HepG2 (cell line): ENCODE results near the gene DNAJC1. TPM values are rescaled to one million over a fixed set of nuclear protein-coding genes. Genes with fewer than 3 reads are reported as not detected.

Source experiments
- CREBL2 ChIP-seq: sonication (generic); formaldehyde crosslinking; IDR thresholded peaks from 2 replicates; pipeline ENCODE4 v1.8.1; 2023; ENCODE audit warnings: missing genetic modification reagents, mild to moderate bottlenecking, borderline replicate concordance
- KLF13 ChIP-seq: sonication (generic); formaldehyde crosslinking; IDR thresholded peaks from 2 replicates; pipeline ENCODE4 v1.4.0; 2020; ENCODE audit warnings: mild to moderate bottlenecking, missing genetic modification reagents
- MED1 ChIP-seq: sonication (generic); formaldehyde crosslinking; IDR thresholded peaks from 2 replicates; pipeline ENCODE4 v1.4.0; 2020; ENCODE audit warnings: missing genetic modification reagents
- MED8 ChIP-seq: sonication (generic); formaldehyde crosslinking; IDR thresholded peaks from 2 replicates; pipeline ENCODE4 v1.8.1; 2023; ENCODE audit warnings: mild to moderate bottlenecking, missing genetic modification reagents; ENCODE audit not compliant: insufficient replicate concordance
- MXD3 ChIP-seq: IDR thresholded peaks from 2 replicates; pipeline ENCODE4 v1.6.1; 2016; ENCODE audit warnings: mild to moderate bottlenecking, missing biosample characterization, missing genetic modification reagents
- NFKB2 ChIP-seq: sonication (generic); formaldehyde crosslinking; IDR thresholded peaks from 2 replicates; pipeline ENCODE4 v1.4.0; 2020; ENCODE audit warnings: missing genetic modification reagents, borderline replicate concordance
- NPAS2 ChIP-seq: sonication (generic); formaldehyde crosslinking; IDR thresholded peaks from 2 replicates; pipeline ENCODE4 v1.8.0; 2022; ENCODE audit warnings: mild to moderate bottlenecking, missing genetic modification reagents, borderline replicate concordance
- PCBP2 ChIP-seq: fragments of 200-400 bp; formaldehyde crosslinking; optimal IDR thresholded peaks from 2 replicates; pipeline ENCODE3; 2018; ENCODE audit warnings: low read length, low read depth; ENCODE audit not compliant: poor library complexity, severe bottlenecking
- POGZ ChIP-seq: sonication (generic); formaldehyde crosslinking; IDR thresholded peaks from 2 replicates; pipeline ENCODE4 v1.4.0; 2020; ENCODE audit warnings: mild to moderate bottlenecking, missing genetic modification reagents
- SAFB2 ChIP-seq: sonication (generic); formaldehyde crosslinking; IDR thresholded peaks from 2 replicates; pipeline ENCODE4 v1.5.1; 2020; ENCODE audit warnings: missing genetic modification reagents, low read depth, mild to moderate bottlenecking, borderline replicate concordance
- TAF1 ChIP-seq: sonication (generic); formaldehyde crosslinking; IDR thresholded peaks from 2 replicates; pipeline ENCODE4 v1.4.0; 2020; ENCODE audit warnings: missing genetic modification reagents
- TARDBP ChIP-seq: sonication (generic); formaldehyde crosslinking; IDR thresholded peaks from 2 replicates; pipeline ENCODE4 v1.8.0; 2022; ENCODE audit warnings: mild to moderate bottlenecking, missing genetic modification reagents
- TSC22D2 ChIP-seq: sonication (generic); formaldehyde crosslinking; IDR thresholded peaks from 2 replicates; pipeline ENCODE4 v1.5.1; 2020; ENCODE audit warnings: missing genetic modification reagents, mild to moderate bottlenecking, borderline replicate concordance
- YY1 ChIP-seq: IDR thresholded peaks from 2 replicates; pipeline ENCODE4 v1.6.1; 2011; ENCODE audit warnings: low read length, low read depth, moderate library complexity, mild to moderate bottlenecking; ENCODE audit not compliant: insufficient read depth, insufficient replicate concordance
- ZFP36L1 ChIP-seq: sonication (generic); formaldehyde crosslinking; IDR thresholded peaks from 2 replicates; pipeline ENCODE4 v1.8.0; 2022; ENCODE audit warnings: mild to moderate bottlenecking, missing genetic modification reagents, moderate library complexity
- ZFP82 ChIP-seq: sonication (generic); formaldehyde crosslinking; IDR thresholded peaks from 2 replicates; pipeline ENCODE4 v1.5.1; 2020; ENCODE audit warnings: mild to moderate bottlenecking, missing genetic modification reagents, borderline replicate concordance
- ZNF121 ChIP-seq: sonication (generic); formaldehyde crosslinking; IDR thresholded peaks from 2 replicates; pipeline ENCODE4 v1.5.0; 2020; ENCODE audit warnings: mild to moderate bottlenecking, missing genetic modification reagents
- ZNF232 ChIP-seq: sonication (generic); formaldehyde crosslinking; IDR thresholded peaks from 2 replicates; pipeline ENCODE4 v1.4.0; 2020; ENCODE audit warnings: missing genetic modification reagents, borderline replicate concordance
- ZNF430 ChIP-seq: sonication (generic); formaldehyde crosslinking; IDR thresholded peaks from 2 replicates; pipeline ENCODE4 v1.9.0; 2021; ENCODE audit warnings: mild to moderate bottlenecking, missing genetic modification reagents
- ZNF672 ChIP-seq: sonication (generic); formaldehyde crosslinking; IDR thresholded peaks from 2 replicates; pipeline ENCODE4 v1.8.1; 2022; ENCODE audit warnings: missing genetic modification reagents
- polyA plus RNA-seq, 8 experiments: library from polyadenylated mRNA; depleted of rRNA in 3 of 8; stranded (reverse) in 7 of 8; unstranded in 1 of 8; fragments of >200 nt; fragmentation: Illumina TruSeq in 4 of 8; extraction: Trizol in 4 of 8; gene quantifications; 2 replicates each; pipeline versions ENCODE4 v1.2.1 to v1.2.3, GENCODE V29; 2011 to 2016; ENCODE audit warnings: low read depth in 4 of 8, missing spikeins in 1 of 8, mixed read lengths in 1 of 8; ENCODE audit not compliant: insufficient read depth in 1 of 8
- total RNA-seq, 5 experiments: library from RNA; depleted of rRNA; stranded (reverse); fragments of >200 nt; fragmentation: Illumina TruSeq; extraction: Trizol; gene quantifications; 2 replicates each; pipeline ENCODE4 v1.2.3, GENCODE V29; 2016; ENCODE audit warnings: low read depth in 1 of 5
- TF ChIP-seq, protein P1 (sequence below): sonication (generic); formaldehyde crosslinking; IDR thresholded peaks from 2 replicates; pipeline ENCODE4 v1.9.0; 2021; ENCODE audit warnings: missing genetic modification reagents, borderline replicate concordance
- TF ChIP-seq, protein P2 (sequence below): sonication (generic); formaldehyde crosslinking; IDR thresholded peaks from 2 replicates; pipeline ENCODE4 v1.4.0; 2020; ENCODE audit warnings: missing genetic modification reagents
- TF ChIP-seq, protein P3 (sequence below): sonication (generic); formaldehyde crosslinking; conservative IDR thresholded peaks from 2 replicates; pipeline ENCODE4 v1.8.0; 2022; ENCODE audit warnings: low read depth, missing genetic modification reagents

Gene DNAJC1
- total and polyA plus RNA-seq, 2 of the 13 experiments (the other 11 are each of a cell fraction or from before 2014, with no cell fraction given): 9.9 to 16.6 TPM

DNA sequence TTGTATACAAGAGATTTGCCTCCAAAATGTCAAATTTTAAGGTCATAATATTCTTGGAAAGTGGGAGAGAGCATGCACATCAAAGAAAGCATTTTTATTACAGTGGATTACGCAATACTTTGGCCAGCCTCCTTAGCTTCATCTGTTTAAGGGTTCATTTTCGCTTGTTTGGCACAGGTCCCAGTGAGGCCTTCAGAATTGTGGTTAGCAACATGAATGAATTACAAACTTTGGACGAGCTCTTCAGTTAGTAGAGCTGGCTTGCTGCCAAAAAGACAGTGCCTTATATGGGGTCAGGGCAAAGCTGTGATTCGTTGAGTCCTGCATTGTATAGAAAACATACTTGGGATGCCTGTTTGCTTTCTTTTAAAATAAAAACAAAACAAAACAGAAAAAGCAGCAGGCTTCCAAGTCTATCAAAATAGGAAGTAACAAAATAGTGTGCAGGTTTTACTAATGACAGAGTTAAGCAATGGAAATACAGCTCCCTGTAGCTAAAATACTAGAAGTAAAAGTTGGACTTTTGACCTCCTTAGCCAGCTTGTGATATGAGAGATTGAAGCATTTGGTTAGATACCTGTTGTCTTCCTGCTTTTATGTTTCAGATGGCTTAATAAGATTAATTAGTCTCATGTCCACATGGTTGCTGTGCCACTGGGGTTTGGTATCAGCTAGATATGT lies 278.7 kb downstream of the DNAJC1 start (continued):
- TF ChIP-seq, protein P1, sequence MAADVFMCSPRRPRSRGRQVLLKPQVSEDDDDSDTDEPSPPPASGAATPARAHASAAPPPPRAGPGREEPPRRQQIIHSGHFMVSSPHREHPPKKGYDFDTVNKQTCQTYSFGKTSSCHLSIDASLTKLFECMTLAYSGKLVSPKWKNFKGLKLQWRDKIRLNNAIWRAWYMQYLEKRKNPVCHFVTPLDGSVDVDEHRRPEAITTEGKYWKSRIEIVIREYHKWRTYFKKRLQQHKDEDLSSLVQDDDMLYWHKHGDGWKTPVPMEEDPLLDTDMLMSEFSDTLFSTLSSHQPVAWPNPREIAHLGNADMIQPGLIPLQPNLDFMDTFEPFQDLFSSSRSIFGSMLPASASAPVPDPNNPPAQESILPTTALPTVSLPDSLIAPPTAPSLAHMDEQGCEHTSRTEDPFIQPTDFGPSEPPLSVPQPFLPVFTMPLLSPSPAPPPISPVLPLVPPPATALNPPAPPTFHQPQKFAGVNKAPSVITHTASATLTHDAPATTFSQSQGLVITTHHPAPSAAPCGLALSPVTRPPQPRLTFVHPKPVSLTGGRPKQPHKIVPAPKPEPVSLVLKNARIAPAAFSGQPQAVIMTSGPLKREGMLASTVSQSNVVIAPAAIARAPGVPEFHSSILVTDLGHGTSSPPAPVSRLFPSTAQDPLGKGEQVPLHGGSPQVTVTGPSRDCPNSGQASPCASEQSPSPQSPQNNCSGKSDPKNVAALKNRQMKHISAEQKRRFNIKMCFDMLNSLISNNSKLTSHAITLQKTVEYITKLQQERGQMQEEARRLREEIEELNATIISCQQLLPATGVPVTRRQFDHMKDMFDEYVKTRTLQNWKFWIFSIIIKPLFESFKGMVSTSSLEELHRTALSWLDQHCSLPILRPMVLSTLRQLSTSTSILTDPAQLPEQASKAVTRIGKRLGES (CRISPR knock-in tag): no peak
- 0 out of 2 replicates have a peak, but pooled peaks have one; percentile 60 for TF ChIP-seq ZNF430 (CRISPR knock-in tag)
- no peak for TF ChIP-seq ZNF672 (CRISPR knock-in tag)
- TF ChIP-seq, protein P2, sequence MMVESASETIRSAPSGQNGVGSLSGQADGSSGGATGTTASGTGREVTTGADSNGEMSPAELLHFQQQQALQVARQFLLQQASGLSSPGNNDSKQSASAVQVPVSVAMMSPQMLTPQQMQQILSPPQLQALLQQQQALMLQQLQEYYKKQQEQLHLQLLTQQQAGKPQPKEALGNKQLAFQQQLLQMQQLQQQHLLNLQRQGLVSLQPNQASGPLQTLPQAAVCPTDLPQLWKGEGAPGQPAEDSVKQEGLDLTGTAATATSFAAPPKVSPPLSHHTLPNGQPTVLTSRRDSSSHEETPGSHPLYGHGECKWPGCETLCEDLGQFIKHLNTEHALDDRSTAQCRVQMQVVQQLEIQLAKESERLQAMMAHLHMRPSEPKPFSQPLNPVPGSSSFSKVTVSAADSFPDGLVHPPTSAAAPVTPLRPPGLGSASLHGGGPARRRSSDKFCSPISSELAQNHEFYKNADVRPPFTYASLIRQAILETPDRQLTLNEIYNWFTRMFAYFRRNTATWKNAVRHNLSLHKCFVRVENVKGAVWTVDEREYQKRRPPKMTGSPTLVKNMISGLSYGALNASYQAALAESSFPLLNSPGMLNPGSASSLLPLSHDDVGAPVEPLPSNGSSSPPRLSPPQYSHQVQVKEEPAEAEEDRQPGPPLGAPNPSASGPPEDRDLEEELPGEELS (CRISPR knock-in tag): peak; percentile 48
- TF ChIP-seq CREBL2 (CRISPR knock-in tag): no peak
- no peak for TF ChIP-seq PCBP2
- TF ChIP-seq TAF1 (CRISPR knock-in tag): no peak
- no peak for TF ChIP-seq KLF13
- no peak for TF ChIP-seq ZNF121 (CRISPR knock-in tag)
- peak; percentile 67 for TF ChIP-seq TARDBP (CRISPR knock-in tag)
- TF ChIP-seq TSC22D2 (CRISPR knock-in tag): no peak
- TF ChIP-seq, protein P3, sequence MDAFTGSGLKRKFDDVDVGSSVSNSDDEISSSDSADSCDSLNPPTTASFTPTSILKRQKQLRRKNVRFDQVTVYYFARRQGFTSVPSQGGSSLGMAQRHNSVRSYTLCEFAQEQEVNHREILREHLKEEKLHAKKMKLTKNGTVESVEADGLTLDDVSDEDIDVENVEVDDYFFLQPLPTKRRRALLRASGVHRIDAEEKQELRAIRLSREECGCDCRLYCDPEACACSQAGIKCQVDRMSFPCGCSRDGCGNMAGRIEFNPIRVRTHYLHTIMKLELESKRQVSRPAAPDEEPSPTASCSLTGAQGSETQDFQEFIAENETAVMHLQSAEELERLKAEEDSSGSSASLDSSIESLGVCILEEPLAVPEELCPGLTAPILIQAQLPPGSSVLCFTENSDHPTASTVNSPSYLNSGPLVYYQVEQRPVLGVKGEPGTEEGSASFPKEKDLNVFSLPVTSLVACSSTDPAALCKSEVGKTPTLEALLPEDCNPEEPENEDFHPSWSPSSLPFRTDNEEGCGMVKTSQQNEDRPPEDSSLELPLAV: no peak
- no peak for TF ChIP-seq MED8
- TF ChIP-seq NFKB2 (CRISPR knock-in tag): no peak
- TF ChIP-seq POGZ (CRISPR knock-in tag): 0 out of 2 replicates have a peak, but pooled peaks have one; percentile 34
- no peak for TF ChIP-seq ZNF232
- no peak for TF ChIP-seq YY1
- 0 out of 2 replicates have a peak, but pooled peaks have one; percentile 54 for TF ChIP-seq ZFP36L1 (CRISPR knock-in tag)
- no peak for TF ChIP-seq MXD3 (CRISPR knock-in tag)
- no peak for TF ChIP-seq NPAS2
- TF ChIP-seq ZFP82 (CRISPR knock-in tag): no peak
- TF ChIP-seq MED1 (CRISPR knock-in tag): peak; percentile 37; the same call in 1 of the 2 replicates
- TF ChIP-seq SAFB2 (CRISPR knock-in tag): no peak
